ENCODE results near the gene PLEKHA6. TPM values are rescaled to one million over a fixed set of nuclear protein-coding genes. Genes with fewer than 3 reads are reported as not detected.

Gene PLEKHA6
- total and polyA plus RNA-seq, 10 donors, result 0.47 to 6.5 (median 2.7) TPM

- Histone ChIP-seq H3K9me3 (no peaks in the 10 kb centered on the region), H3K36me3 (peaks cover 5 to 72% (median 42%) of the 10 kb centered on the region in 6 donors), H3K4me3 (no peak overlapping the region), H3K27me3 (replicated peaks in 1 of 7) (no peaks in the 10 kb centered on the region), H3K4me1 (peaks cover 0 to 26% (median 4%) of the 10 kb centered on the region in 6 donors), H3K27ac (no peak overlapping the region)
- WGBS, 5 donors, result 68 to 78% (median 76%) methylated on average over 7 of the region's 7 CpGs
- intact Hi-C loops (cut with DNase I; ENCODE audit: low total_unique reads), result no loop called here
- no peak for DNase-seq
- TF ChIP-seq, protein P1, sequence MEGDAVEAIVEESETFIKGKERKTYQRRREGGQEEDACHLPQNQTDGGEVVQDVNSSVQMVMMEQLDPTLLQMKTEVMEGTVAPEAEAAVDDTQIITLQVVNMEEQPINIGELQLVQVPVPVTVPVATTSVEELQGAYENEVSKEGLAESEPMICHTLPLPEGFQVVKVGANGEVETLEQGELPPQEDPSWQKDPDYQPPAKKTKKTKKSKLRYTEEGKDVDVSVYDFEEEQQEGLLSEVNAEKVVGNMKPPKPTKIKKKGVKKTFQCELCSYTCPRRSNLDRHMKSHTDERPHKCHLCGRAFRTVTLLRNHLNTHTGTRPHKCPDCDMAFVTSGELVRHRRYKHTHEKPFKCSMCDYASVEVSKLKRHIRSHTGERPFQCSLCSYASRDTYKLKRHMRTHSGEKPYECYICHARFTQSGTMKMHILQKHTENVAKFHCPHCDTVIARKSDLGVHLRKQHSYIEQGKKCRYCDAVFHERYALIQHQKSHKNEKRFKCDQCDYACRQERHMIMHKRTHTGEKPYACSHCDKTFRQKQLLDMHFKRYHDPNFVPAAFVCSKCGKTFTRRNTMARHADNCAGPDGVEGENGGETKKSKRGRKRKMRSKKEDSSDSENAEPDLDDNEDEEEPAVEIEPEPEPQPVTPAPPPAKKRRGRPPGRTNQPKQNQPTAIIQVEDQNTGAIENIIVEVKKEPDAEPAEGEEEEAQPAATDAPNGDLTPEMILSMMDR (IDR thresholded peaks at IDR 0.05 in 8 of 11, conservative IDR thresholded peaks at IDR 0.05 in 3 of 11), result peak; percentile 46 to 87 (median 78)
- TF ChIP-seq POLR2A (IDR thresholded peaks at IDR 0.05) (no peak), POLR2AphosphoS5 (IDR thresholded peaks at IDR 0.05) (peak in 1 of 3 donors; percentile 49)
Measured at GRCh38 chr1:204398197-204399125, 38.7 kb upstream of the PLEKHA6 start.

DNA sequence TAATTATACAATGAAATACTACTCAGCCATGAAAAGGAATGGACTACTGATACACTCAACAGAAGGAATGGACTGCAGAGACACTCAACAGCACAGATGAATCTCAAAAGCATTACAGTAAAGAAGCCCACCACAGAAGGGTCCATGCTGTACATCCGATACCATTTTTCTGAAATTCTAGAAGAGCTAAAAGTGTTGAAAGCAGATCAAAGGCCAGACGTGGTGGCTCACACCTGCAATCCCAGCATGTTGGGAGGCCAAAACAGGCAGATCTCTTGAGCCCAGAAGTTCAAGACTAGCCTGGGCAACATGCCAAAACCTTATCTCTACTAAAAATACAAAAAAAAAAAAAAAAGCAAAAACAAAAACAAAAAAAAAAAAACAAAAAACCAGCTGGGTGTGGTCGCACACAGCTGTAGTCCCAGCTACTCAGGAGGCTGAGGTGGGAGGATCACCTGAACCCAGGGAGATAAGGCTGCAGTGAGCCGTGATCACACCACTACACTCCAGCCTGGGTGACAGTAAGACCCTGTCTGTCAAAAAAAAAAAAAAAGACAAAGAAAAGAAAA, 36.4 kb upstream of the PLEKHA6 start:
- Histone ChIP-seq H3K36me3 (peaks cover 0 to 48% (median 25%) of the 10 kb centered on the region in 6 donors), H3K9me3 (no peaks in the 10 kb centered on the region), H3K27ac (no peak overlapping the region), H3K4me3 (no peak overlapping the region), H3K4me1 (peaks cover 0 to 7% (median 2%) of the 10 kb centered on the region in 6 donors), H3K27me3 (replicated peaks in 1 of 7) (no peaks in the 10 kb centered on the region)
- WGBS, 5 donors, result 79 to 90% (median 88%) methylated on average over 4 of the region's 4 CpGs
- TF ChIP-seq, protein P1 (IDR thresholded peaks at IDR 0.05 in 8 of 11, conservative IDR thresholded peaks at IDR 0.05 in 3 of 11), result no peak
- TF ChIP-seq POLR2A (IDR thresholded peaks at IDR 0.05) (no peak), POLR2AphosphoS5 (IDR thresholded peaks at IDR 0.05) (no peak)
- no peak for DNase-seq
- intact Hi-C loops (cut with DNase I; ENCODE audit: low total_unique reads), result no loop called here

GRCh38 chr1:204391629-204392028, 31.9 kb upstream of the PLEKHA6 start:
- DNase-seq, result no peak
- Histone ChIP-seq H3K4me3 (no peak overlapping the region), H3K27me3 (replicated peaks in 1 of 7) (no peaks in the 10 kb centered on the region), H3K36me3 (peaks cover 0 to 3% (median 0%) of the 10 kb centered on the region in 6 donors), H3K27ac (no peak overlapping the region), H3K9me3 (no peaks in the 10 kb centered on the region), H3K4me1 (no peaks in the 10 kb centered on the region)
- intact Hi-C loops (cut with DNase I; ENCODE audit: low total_unique reads), result no loop called here
- no peak for TF ChIP-seq POLR2A (IDR thresholded peaks at IDR 0.05)
- no peak for TF ChIP-seq POLR2AphosphoS5 (IDR thresholded peaks at IDR 0.05)
- TF ChIP-seq, protein P1 (IDR thresholded peaks at IDR 0.05 in 8 of 11, conservative IDR thresholded peaks at IDR 0.05 in 3 of 11), result no peak
